GM13976 (cell line): ENCODE data around the gene ZBTB24.

Source experiments
- DNase-seq: peaks from one replicate; pipeline ENCODE4 v3.0.0; 2012; ENCODE audit warnings: low spot score
- in situ Hi-C: fragments of 300-500 bp; cut with MboI; formaldehyde crosslinking; loops from one replicate; pipeline ENCODE4 v1.12.0; 2022; ENCODE audit warnings: low sequenced_read_pairs, mixed read lengths, inconsistent platforms; ENCODE audit not compliant: unreplicated experiment
- TF ChIP-seq, protein P1 (sequence below): IDR thresholded peaks from 2 replicates; pipeline ENCODE4 v1.5.1; 2012; ENCODE audit warnings: borderline replicate concordance, mild to moderate bottlenecking; ENCODE audit not compliant: insufficient read depth; ENCODE audit errors: extremely low read depth, missing control alignments, control extremely low read depth

ZBTB24 gene

GRCh38 chr6:109490713-109491112, 7.7 kb upstream of the ZBTB24 start:
- TF ChIP-seq, protein P1, sequence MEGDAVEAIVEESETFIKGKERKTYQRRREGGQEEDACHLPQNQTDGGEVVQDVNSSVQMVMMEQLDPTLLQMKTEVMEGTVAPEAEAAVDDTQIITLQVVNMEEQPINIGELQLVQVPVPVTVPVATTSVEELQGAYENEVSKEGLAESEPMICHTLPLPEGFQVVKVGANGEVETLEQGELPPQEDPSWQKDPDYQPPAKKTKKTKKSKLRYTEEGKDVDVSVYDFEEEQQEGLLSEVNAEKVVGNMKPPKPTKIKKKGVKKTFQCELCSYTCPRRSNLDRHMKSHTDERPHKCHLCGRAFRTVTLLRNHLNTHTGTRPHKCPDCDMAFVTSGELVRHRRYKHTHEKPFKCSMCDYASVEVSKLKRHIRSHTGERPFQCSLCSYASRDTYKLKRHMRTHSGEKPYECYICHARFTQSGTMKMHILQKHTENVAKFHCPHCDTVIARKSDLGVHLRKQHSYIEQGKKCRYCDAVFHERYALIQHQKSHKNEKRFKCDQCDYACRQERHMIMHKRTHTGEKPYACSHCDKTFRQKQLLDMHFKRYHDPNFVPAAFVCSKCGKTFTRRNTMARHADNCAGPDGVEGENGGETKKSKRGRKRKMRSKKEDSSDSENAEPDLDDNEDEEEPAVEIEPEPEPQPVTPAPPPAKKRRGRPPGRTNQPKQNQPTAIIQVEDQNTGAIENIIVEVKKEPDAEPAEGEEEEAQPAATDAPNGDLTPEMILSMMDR = no peak
- DNase-seq = no peak
- in situ Hi-C loops = no loop called here

DNA sequence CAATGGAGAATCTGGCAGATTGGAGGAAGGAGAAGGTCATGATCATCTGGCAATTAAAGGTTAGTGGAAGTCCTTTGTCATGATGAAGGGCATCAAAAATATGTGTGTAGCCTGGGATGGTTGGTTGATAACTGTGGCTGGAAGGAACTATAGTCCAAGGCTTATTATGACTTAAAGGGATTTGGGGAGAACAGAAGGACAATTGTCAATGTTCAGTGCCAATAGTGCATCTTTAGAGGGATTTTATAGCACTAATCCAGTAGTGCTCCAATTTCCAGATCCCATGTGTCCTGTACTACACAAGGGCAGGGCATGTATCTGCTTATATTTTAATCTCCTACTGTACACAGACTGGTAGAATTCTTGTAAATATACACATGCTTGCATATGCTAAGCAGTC, 5.0 kb upstream of the ZBTB24 start:
- in situ Hi-C loops = no loop called here
- no peak for DNase-seq
- TF ChIP-seq, protein P1 = no peak

GRCh38 chr6:109486068-109486467, 3.0 kb upstream of the ZBTB24 start:
- TF ChIP-seq, protein P1 = no peak
- in situ Hi-C loops = no loop called here
- no peak for DNase-seq

DNA sequence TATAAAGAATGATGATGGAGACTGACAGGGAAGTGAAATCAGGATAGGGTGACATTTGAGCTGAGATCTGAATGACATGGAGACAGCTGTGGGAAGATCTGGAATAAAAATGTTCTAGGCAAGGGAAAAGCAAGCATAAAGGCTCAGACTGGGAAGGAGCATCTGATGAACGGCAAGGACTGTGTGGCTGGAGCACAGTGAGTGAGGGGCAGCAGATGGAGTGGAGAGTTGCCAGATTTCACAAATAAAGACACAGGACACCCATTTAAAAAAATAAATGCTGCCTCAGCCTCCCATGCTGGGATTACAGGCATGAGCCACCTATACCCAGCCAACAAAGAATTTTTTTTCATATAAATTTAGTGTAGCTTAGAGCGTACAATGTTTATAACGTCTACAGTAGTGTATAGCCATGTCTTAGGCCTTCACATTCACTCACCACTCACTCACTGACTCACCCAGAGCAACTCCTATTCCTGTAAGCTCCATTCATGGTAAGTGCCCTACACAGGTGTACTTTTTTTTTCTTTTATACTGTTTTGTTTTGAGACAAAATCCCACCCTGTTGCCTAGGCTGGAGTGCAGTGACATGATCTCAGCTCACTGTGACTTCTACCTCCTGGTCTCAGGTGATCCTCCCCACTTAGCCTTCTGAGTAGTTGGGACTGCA, 2.4 kb upstream of the ZBTB24 start:
- TF ChIP-seq, protein P1 = no peak
- in situ Hi-C loops = no loop called here
- no peak for DNase-seq

DNA sequence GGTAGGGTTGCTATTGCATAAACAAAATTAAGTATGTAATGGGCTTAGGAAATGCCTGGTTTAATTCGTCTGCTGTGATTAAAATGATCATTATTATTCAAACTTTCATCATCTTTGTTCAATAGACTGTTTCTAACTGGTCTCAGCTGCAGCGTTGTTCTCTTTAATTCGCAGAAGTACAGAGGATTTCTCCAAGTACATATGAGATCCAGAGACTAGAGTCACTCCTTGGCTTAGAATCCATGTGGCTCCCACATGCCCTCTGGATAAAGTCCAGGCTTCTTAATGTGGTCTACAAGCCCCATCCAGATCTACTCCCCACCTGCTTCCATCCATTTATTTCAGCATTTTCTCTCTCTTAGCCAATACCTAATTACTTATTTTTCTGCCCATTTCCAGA, 1.1 kb upstream of the ZBTB24 start:
- in situ Hi-C loops = no loop called here

DNA sequence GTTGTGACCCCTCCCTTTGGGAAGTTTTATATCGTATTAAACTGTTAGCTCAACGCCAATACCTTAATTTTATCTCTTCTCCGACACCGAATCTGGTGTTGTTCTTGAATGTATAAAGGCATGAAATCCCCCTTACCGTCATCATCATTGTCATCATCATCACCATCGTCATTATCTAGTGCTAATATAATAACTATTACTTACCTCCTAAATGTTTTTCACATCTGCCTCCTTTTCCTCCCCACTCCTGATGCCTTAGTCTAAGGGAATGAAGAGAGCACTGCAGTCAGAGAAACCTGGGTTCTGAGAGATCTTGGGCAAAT, 677 bp upstream of the ZBTB24 start:
- TF ChIP-seq, protein P1 = no peak
- in situ Hi-C loops = no loop called here
- DNase-seq = no peak

More for the DNA sequence above, 1.1 kb upstream of the ZBTB24 start:
- no peak for DNase-seq
- TF ChIP-seq, protein P1 = no peak
